HepG2 (cell line): Measurements from ENCODE around the gene FBXW8. TPM values are rescaled to one million over a fixed set of nuclear protein-coding genes. Genes with fewer than 3 reads are reported as not detected.

Experiments used
- ATAC-seq: fragments of 200-7000 bp; cut with Tn5 transposase; 3 replicates; pipeline ENCODE4 v1.9.1; 2020; ENCODE audit warnings: mild to moderate bottlenecking, moderate library complexity
- BruUV-seq: library from RNA; stranded (reverse); fragments of 400-500 nt; replicated peaks from 2 replicates; lab custom pipeline; 2021; lab: Mats Ljungman, UMichigan
- CTCF ChIA-PET: fragments of 300-600 bp; formaldehyde crosslinking; extraction: SDS; loops from one replicate; lab custom pipeline; 2021; ENCODE audit warnings: low total read pairs, inconsistent platforms, low intra/inter-chr PET ratio; lab: Yijun Ruan, JAX
- POLR2A ChIA-PET: fragments of 350-600 bp; sonication (Branson Sonifier 250); formaldehyde crosslinking; loops from one replicate; lab custom pipeline; 2020; ENCODE audit warnings: antibody characterized with exemption, inconsistent platforms; lab: Yijun Ruan, JAX
- DNase-seq: peaks from one replicate; pipeline ENCODE4 v3.0.0-alpha.2; 2015; ENCODE audit warnings: low spot score
- FAIRE-seq: peaks from 3 replicates; lab custom pipeline; 2011; peaks lifted over from hg19 to GRCh38; lab: Jason Lieb, UNC
- H2AFZ ChIP-seq: one replicate; pipeline ENCODE4 v1.6.1; 2011; ENCODE audit warnings: low read length, inconsistent platforms
- H3K27ac ChIP-seq: fragments of 300-600 bp; 3 replicates; pipeline ENCODE4 v1.8.0; 2011; ENCODE audit warnings: mixed run types, mild to moderate bottlenecking, mixed read lengths, low read length, inconsistent platforms; ENCODE audit not compliant: insufficient read depth; ENCODE audit errors: extremely low read length
- H3K27me3 ChIP-seq, 2 experiments: fragments of 200-600 bp in 1 of 2; 2 replicates in 1 of 2; 3 replicates in 1 of 2; pipeline versions ENCODE4 v1.6.0 to v1.8.0; 2011; ENCODE audit warnings: low read length in 2 of 2, mild to moderate bottlenecking in 2 of 2, moderate library complexity in 2 of 2, inconsistent platforms in 1 of 2; ENCODE audit not compliant: insufficient read depth in 2 of 2, control insufficient read depth in 1 of 2
- H3K36me3 ChIP-seq, 2 experiments: fragments of 200-600 bp in 1 of 2; replicated peaks in 1 of 2; 2 replicates in 1 of 2; 3 replicates in 1 of 2; pipeline versions ENCODE4 v1.5.1 to v1.8.0; 2011; ENCODE audit warnings: low read length in 2 of 2, inconsistent platforms in 1 of 2; ENCODE audit not compliant: insufficient read depth in 2 of 2, control insufficient read depth in 1 of 2
- H3K4me1 ChIP-seq: 2 replicates; pipeline ENCODE4 v1.5.1; 2012; ENCODE audit warnings: low read length, inconsistent platforms; ENCODE audit not compliant: insufficient read depth
- H3K4me2 ChIP-seq: 2 replicates; pipeline ENCODE4 v1.6.0; 2011; ENCODE audit warnings: low read depth, low read length, inconsistent platforms
- H3K4me3 ChIP-seq, 3 experiments: fragments of 200-600 bp in 1 of 3; sonication (generic), shearing (Covaris generic) in 1 of 3; replicated peaks in 1 of 3; 2 replicates each; pipeline ENCODE4 v1.5.1; 2011 to 2016; ENCODE audit warnings: low read length in 3 of 3, inconsistent platforms in 2 of 3, low read depth in 2 of 3, mild to moderate bottlenecking in 2 of 3, control low read depth in 1 of 3, mixed read lengths in 1 of 3; ENCODE audit not compliant: insufficient read depth in 1 of 3
- H3K79me2 ChIP-seq: one replicate; pipeline ENCODE4 v1.6.1; 2011; ENCODE audit warnings: low read length, inconsistent platforms; ENCODE audit not compliant: insufficient read depth
- H3K9ac ChIP-seq: 2 replicates; pipeline ENCODE4 v1.6.0; 2011; ENCODE audit warnings: mild to moderate bottlenecking, low read depth, low read length, inconsistent platforms; ENCODE audit not compliant: insufficient read depth
- H3K9me3 ChIP-seq: 2 replicates; pipeline ENCODE4 v1.5.1; 2012; ENCODE audit warnings: mild to moderate bottlenecking, low read length
- H4K20me1 ChIP-seq: 2 replicates; pipeline ENCODE4 v1.6.0; 2011; ENCODE audit warnings: inconsistent platforms, mild to moderate bottlenecking, low read length, moderate library complexity; ENCODE audit not compliant: insufficient read depth
- CC2D1A ChIP-seq: sonication (generic); formaldehyde crosslinking; IDR thresholded peaks from 2 replicates; pipeline ENCODE4 v1.8.1; 2023; ENCODE audit warnings: mild to moderate bottlenecking, missing genetic modification reagents
- CEBPG ChIP-seq: IDR thresholded peaks from 2 replicates; pipeline ENCODE4 v1.6.1; 2016
- EEA1 ChIP-seq: sonication (generic); formaldehyde crosslinking; IDR thresholded peaks from 2 replicates; pipeline ENCODE4 v1.5.1; 2020; ENCODE audit warnings: mild to moderate bottlenecking, missing genetic modification reagents, borderline replicate concordance
- HDAC2 ChIP-seq: sonication (generic); formaldehyde crosslinking; IDR thresholded peaks from 2 replicates; pipeline ENCODE4 v1.4.0; 2020; ENCODE audit warnings: missing genetic modification reagents
- HNRNPL ChIP-seq: fragments of 200-400 bp; formaldehyde crosslinking; IDR thresholded peaks from 2 replicates; pipeline ENCODE4 v1.6.1; 2017; ENCODE audit warnings: mild to moderate bottlenecking, low read depth, low read length
- MLX ChIP-seq: IDR thresholded peaks from 2 replicates; pipeline ENCODE4 v1.6.1; 2016
- NCOA2 ChIP-seq: sonication (generic); formaldehyde crosslinking; IDR thresholded peaks from 2 replicates; pipeline ENCODE4 v1.8.0; 2022; ENCODE audit warnings: inconsistent platforms
- NFRKB ChIP-seq: fragments of 450-650 bp; IDR thresholded peaks from 2 replicates; pipeline ENCODE4 v1.6.1; 2017
- NR2C2 ChIP-seq: sonication (generic); formaldehyde crosslinking; IDR thresholded peaks from 2 replicates; pipeline ENCODE4 v1.4.0; 2020; ENCODE audit warnings: missing genetic modification reagents, mild to moderate bottlenecking, moderate library complexity, borderline replicate concordance
- PHB2 ChIP-seq: fragments of 450-650 bp; IDR thresholded peaks from 2 replicates; pipeline ENCODE4 v1.6.1; 2018; ENCODE audit not compliant: partially characterized antibody
- RARA ChIP-seq: IDR thresholded peaks from 2 replicates; pipeline ENCODE4 v1.6.1; 2016; ENCODE audit warnings: missing genetic modification reagents, missing compliant biosample characterization
- SOX5 ChIP-seq: IDR thresholded peaks from 2 replicates; pipeline ENCODE4 v1.6.1; 2016; ENCODE audit warnings: borderline replicate concordance
- SRSF4 ChIP-seq: fragments of 200-400 bp; formaldehyde crosslinking; IDR thresholded peaks from one replicate; pipeline ENCODE4 v1.6.1; 2018; ENCODE audit warnings: mild to moderate bottlenecking, low read depth, low read length, moderate library complexity; ENCODE audit not compliant: poor library complexity, severe bottlenecking
- TRIM24 ChIP-seq: sonication (generic); formaldehyde crosslinking; IDR thresholded peaks from 2 replicates; pipeline ENCODE4 v1.8.0; 2022; ENCODE audit warnings: mild to moderate bottlenecking, missing genetic modification reagents
- TSC22D2 ChIP-seq: sonication (generic); formaldehyde crosslinking; IDR thresholded peaks from 2 replicates; pipeline ENCODE4 v1.5.1; 2020; ENCODE audit warnings: missing genetic modification reagents, mild to moderate bottlenecking, borderline replicate concordance
- ZBTB7B ChIP-seq: sonication (generic); formaldehyde crosslinking; IDR thresholded peaks from 2 replicates; pipeline ENCODE4 v1.4.0; 2020; ENCODE audit warnings: missing genetic modification reagents
- in situ Hi-C: cut with HindIII; loops from 2 replicates; pipeline ENCODE4 v1.10.0; 2017; ENCODE audit warnings: low pct_unique_long_range_greater_than_20kb; ENCODE audit not compliant: extremely low pct_ligation_motif_present
- intact Hi-C: fragments of 100-400 bp; cut with micrococcal nuclease; formaldehyde crosslinking; loops from one replicate; pipeline ENCODE4 v1.10.0; 2022; ENCODE audit not compliant: unreplicated experiment
- polyA plus RNA-seq, 8 experiments: library from polyadenylated mRNA; depleted of rRNA in 3 of 8; stranded (reverse) in 7 of 8; unstranded in 1 of 8; fragments of >200 nt; fragmentation: Illumina TruSeq in 4 of 8; extraction: Trizol in 4 of 8; gene quantifications; 2 replicates each; pipeline versions ENCODE4 v1.2.1 to v1.2.3, GENCODE V29; 2011 to 2016; ENCODE audit warnings: low read depth in 4 of 8, missing spikeins in 1 of 8, mixed read lengths in 1 of 8; ENCODE audit not compliant: insufficient read depth in 1 of 8
- total RNA-seq, 5 experiments: library from RNA; depleted of rRNA; stranded (reverse); fragments of >200 nt; fragmentation: Illumina TruSeq; extraction: Trizol; gene quantifications; 2 replicates each; pipeline ENCODE4 v1.2.3, GENCODE V29; 2016; ENCODE audit warnings: low read depth in 1 of 5

Gene FBXW8
- total and polyA plus RNA-seq, 2 of the 13 experiments (the other 11 are each of a cell fraction or from before 2014, with no cell fraction given): 5.1 to 5.9 TPM

- Histone ChIP-seq H4K20me1 (no peaks in the 10 kb centered on the region), H3K79me2 (no peaks in the 10 kb centered on the region), H3K4me3 (no peak overlapping the region), H3K4me1 (peaks cover 6% of the 10 kb centered on the region; the same call in 1 of the 2 replicates), H3K27ac (no peak overlapping the region), H3K9me3 (no peaks in the 10 kb centered on the region), H3K27me3 (no peaks in the 10 kb centered on the region), H3K36me3 (peaks cover 3 to 30% of the 10 kb centered on the region in 2 experiments), H3K4me2 (no peak overlapping the region), H3K9ac (no peak overlapping the region), H2AFZ (no peak overlapping the region)
- FAIRE-seq (no peak), DNase-seq (no peak), ATAC-seq (no peak)
- ChIA-PET CTCF (no interaction called here), POLR2A (no interaction called here)
- BruUV-seq: no TSS peak
- TF ChIP-seq ZBTB7B: no peak
- TF ChIP-seq TSC22D2: no peak
- TF ChIP-seq HNRNPL: no peak
- no peak for TF ChIP-seq PHB2
- no peak for TF ChIP-seq SRSF4
- TF ChIP-seq EEA1 (CRISPR knock-in tag): no peak
- no peak for TF ChIP-seq NCOA2 (CRISPR knock-in tag)
- TF ChIP-seq NR2C2 (CRISPR knock-in tag): no peak
- no peak for TF ChIP-seq HDAC2 (CRISPR knock-in tag)
- no peak for TF ChIP-seq MLX
- TF ChIP-seq RARA (CRISPR knock-in tag): no peak
- no peak for TF ChIP-seq SOX5 (CRISPR knock-in tag)
- TF ChIP-seq NFRKB: no peak
- no peak for TF ChIP-seq TRIM24 (CRISPR knock-in tag)
- TF ChIP-seq CEBPG (CRISPR knock-in tag): no peak
- no peak for TF ChIP-seq CC2D1A
- in situ Hi-C loops (no loop called here), intact Hi-C loops (no loop called here)
These were observed 20.9 kb downstream of the FBXW8 start for GRCh38 chr12:116931665-116932064.
